GM21619 (cell line): Measurements from ENCODE around the gene LYPLA2.
"Not testable (repeated sequence)": the region's sequence is repeated elsewhere in the genome, so short reads cannot be mapped to it uniquely, and the experiment has no call there.

Source experiments
- ATAC-seq: cut with Tn5 transposase; IDR thresholded peaks from one replicate; pipeline ENCODE4 v1.9.1; 2021; ENCODE audit not compliant: unreplicated experiment

LYPLA2 gene

DNA sequence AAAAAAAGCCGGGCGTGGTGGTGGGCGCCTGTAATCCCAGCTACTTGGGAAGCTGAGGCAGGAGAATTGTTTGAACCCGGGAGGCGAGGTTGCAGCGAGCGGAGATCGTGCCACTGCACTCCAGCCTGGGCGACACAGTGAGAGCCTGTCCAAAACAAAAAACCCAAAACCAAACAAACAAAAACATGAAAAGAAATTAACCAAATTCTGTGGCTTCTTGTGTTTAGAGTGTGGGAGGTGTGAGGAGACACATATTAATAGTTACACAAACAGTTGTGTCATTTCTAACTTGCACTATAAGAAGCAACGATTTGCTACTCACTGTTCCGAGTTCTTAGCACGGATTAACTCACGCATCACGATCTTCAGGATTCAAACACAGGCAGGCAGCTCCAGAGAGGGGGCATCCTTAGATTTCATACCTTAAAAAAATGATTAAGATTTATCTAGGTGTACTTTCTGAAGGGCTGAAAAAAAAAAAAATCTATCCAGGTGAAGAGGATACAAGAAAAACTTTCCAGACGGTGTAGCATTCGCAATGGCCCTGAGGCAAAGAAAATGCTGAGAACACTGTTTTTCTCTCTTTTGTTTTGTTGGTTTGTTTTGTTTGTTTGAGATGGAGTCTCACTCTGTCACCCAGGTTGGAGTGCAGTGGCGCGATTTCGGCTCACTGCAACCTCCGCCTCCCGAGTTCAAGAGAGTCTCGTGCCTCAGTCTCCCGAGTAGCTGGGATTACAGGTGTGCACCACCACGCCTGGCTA, 35.0 kb downstream of the LYPLA2 start:
- ATAC-seq: peak; percentile 40

DNA sequence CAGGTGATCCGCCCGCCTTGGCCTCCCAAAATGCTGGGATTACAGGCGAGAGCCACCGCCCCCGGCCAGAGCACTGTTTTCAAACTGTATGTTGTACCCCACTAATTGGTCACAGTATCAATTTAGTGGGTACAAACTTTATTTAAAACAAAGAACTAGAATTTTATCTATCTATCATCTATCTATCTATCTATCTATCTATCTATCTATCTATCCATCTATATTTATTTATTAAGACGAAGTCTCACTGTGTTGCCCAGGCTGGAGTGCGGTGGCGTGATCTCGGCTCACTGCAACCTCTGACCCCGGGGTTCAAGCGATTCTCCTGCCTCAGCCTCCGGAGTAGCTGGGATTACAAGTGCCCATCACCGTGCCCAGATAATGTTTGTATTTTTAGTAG, 35.6 kb downstream of the LYPLA2 start:
- ATAC-seq: not testable (repeated sequence)

DNA sequence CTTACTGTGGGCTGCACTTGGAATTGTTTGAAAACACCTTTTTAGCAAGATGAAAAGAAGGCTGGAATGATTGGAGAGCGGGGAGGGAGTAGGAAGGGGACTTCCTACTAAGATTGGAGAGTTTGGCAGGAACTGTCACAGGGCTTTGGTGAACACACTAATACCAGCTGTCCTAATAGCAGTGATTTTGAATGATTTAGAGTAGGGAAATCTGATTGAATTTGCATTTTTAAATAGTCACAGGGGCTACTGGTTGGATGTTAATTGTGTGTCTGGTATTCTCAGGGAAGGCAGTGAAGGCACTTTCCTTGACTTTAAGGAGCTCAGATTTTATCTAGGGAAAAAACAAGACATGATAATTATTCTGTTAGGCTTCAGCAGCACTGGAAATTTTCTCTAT, 36.8 kb downstream of the LYPLA2 start:
- ATAC-seq: no peak

DNA sequence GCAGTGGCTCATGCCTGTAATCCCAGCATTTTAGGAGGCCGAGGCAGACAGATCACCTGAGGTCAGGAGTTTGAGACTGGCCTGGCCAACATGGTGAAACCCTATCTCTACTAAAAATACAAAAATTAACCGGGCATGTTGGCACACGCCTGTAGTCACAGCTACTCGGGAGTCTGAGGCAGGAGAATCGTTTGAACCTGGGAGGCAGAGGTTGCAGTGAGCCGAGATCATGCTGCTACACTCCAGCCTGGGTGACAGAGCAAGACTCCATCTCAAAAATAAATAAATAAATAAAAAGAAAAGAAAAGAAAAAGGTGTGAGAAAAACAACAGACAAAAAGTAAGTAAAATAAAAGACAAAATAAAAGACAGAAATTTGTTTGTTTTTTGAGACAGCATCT, 43.2 kb downstream of the LYPLA2 start:
- ATAC-seq: not testable (repeated sequence)

DNA sequence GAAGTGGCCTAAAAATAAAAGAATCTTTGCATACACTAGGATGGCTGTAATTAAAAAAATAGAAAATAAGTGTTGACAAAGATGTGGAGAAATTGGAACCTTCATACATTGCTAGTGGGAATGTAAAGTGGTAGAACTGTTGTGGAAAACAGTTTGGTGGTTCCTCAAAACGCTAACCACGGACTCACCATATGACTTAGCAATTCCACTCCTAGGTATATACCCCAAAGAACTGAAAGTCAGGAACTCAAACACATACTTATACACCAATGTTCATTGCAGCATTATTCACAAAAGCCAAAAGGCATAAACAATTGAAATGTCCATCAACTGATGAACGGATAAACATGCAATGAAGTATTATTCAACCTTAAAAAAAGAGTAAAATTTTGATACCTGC, 45.1 kb downstream of the LYPLA2 start:
- ATAC-seq: no peak

DNA sequence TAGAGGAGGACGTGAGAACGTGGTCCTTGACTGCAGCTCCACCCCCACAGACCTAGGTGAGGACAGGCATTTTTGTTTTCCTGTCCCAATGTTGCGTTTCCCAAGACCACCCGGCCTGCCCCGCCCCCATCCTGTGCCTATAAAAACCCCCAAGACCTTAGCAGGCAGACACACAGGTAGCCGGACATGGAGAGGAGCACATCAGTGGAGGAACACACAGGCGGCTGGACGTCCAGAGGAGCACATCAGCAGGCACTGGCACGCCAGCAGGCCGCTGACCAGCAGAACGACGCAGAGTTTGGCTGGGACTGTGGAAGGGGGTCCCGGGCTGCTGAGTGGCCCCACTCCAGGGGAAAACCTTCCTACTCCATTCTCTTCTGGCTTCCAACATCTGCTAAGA, 47.0 kb downstream of the LYPLA2 start:
- ATAC-seq: peak; percentile 23

DNA sequence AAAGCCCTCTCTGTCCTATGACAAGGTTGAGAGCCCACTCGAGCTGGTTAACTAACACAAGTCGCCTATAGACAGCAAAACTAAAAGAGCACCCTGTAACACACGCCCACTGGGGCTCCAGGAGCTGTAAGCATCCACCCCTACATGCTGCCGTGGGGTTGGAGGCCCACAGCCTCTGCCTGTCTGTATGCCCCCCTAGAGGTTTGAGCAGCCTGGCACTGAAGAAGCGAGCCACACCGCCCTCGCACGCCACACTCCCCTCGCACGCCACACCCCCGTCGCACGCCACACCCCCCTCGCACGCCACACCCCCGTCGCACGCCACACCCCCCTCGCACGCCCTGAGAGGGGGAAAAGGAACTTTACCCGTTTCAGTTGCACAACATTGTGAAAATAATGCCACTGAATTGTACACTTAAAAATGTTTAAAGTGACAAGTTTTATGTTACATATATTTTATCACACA, 47.5 kb downstream of the LYPLA2 start:
- peak; percentile 72 for ATAC-seq

DNA sequence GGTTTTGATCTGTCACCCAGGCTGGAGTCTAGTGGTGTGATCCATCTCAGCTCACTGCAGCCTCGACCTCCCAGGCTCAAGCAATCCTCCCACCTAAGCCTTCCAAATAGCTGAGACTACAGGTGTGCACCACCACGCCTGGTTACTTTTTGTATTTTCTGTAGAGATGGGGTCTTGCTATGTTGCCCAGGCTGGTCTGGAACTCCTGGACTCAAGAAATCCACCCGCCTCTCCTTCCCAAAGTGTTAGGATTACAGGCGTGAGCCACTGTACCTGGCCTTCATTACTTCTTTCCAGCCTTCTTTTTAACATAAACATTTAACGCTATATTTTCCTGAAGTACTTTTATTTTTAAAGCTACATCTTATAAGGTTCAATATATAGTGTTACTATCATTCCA, 52.7 kb downstream of the LYPLA2 start:
- no peak for ATAC-seq
